ENCODE results near the gene SMARCC1.

SMARCC1 gene

GRCh38 chr3:47714606-47715005 is 67.1 kb downstream of the SMARCC1 start:
- POLR2A ChIA-PET, result no interaction called here
- Histone ChIP-seq H3K36me3 (ENCODE audit: control insufficient read depth in 2 of 2, insufficient read depth in 1 of 2, low read length in 2 of 2) (peaks cover 23 to 84% of the 10 kb centered on the region in 2 experiments), H3K4me1 (ENCODE audit: control insufficient read depth, insufficient read depth, low read length) (no peaks in the 10 kb centered on the region), H3K4me3 (ENCODE audit: low read depth, low read length) (no peak overlapping the region), H3K9me3 (ENCODE audit: control insufficient read depth, insufficient read depth, low read depth, low read length) (no peaks in the 10 kb centered on the region), H3K27ac (ENCODE audit: extremely low read depth, low read depth, low read length) (no peak overlapping the region)
- TF ChIP-seq ZBTB8A (tag by site-specific recombination; IDR thresholded peaks at IDR 0.05), result no peak
- TF ChIP-seq ZFP41 (tag by site-specific recombination; IDR thresholded peaks at IDR 0.05; ENCODE audit: borderline replicate concordance), result no peak
- no peak for TF ChIP-seq ZNF549 (tag by site-specific recombination; IDR thresholded peaks at IDR 0.05)
- no peak for TF ChIP-seq ZNF830 (tag by site-specific recombination; IDR thresholded peaks at IDR 0.05; ENCODE audit: low read depth)
- TF ChIP-seq ZNF169 (tag by site-specific recombination; IDR thresholded peaks at IDR 0.05), result no peak
- TF ChIP-seq ZNF426 (tag by site-specific recombination; IDR thresholded peaks at IDR 0.05), result no peak
- TF ChIP-seq ZNF211 (tag by site-specific recombination; IDR thresholded peaks at IDR 0.05; ENCODE audit: low read depth), result no peak
- no peak for TF ChIP-seq ZNF16 (tag by site-specific recombination; IDR thresholded peaks at IDR 0.05; ENCODE audit: low read depth)
- no peak for TF ChIP-seq ZNF585B (tag by site-specific recombination; IDR thresholded peaks at IDR 0.05)
- TF ChIP-seq, protein P1, sequence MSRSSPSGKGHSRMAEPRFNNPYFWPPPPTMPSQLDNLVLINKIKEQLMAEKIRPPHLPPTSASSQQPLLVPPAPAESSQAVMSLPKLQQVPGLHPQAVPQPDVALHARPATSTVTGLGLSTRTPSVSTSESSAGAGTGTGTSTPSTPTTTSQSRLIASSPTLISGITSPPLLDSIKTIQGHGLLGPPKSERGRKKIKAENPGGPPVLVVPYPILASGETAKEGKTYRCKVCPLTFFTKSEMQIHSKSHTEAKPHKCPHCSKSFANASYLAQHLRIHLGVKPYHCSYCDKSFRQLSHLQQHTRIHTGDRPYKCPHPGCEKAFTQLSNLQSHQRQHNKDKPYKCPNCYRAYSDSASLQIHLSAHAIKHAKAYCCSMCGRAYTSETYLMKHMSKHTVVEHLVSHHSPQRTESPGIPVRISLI (tag by site-specific recombination; IDR thresholded peaks at IDR 0.05), result no peak
- CTCF ChIA-PET, result interaction anchor here (1.0 kb wide), 1 partner anchor 74 kb away, joined by 3 read pairs; no protein-coding TSS in a partner anchor

DNA sequence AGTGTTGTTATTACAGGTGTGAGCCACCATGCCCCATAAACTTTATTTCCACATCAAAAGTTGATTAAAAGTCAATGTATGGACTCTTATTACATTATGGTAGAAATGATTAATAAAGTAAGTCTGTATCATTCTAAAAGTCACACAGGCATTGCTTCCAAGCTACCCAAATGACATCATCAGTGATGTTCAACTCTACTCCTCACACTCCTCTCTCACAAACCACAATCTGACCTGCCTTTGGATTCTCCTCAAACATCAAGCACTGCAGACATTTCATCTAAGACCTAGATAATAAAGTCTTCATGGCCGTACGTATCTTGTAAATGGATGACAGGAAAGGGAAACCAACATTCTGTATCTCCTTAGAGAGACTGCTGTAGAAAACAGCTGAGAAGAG is 68.0 kb downstream of the SMARCC1 start:
- H3K36me3 ChIP-seq (ENCODE audit: control insufficient read depth in 2 of 2, insufficient read depth in 1 of 2, low read length in 2 of 2), result peaks cover 26 to 85% of the 10 kb centered on the region in 2 experiments
- H3K27ac ChIP-seq (ENCODE audit: extremely low read depth, low read depth, low read length), result no peak overlapping the region
- no peak overlapping the region for H3K4me3 ChIP-seq (ENCODE audit: low read depth, low read length)
- ChIA-PET CTCF (no interaction called here), POLR2A (no interaction called here)
- H3K4me1 ChIP-seq (ENCODE audit: control insufficient read depth, insufficient read depth, low read length), result no peaks in the 10 kb centered on the region
- TF ChIP-seq, protein P2, sequence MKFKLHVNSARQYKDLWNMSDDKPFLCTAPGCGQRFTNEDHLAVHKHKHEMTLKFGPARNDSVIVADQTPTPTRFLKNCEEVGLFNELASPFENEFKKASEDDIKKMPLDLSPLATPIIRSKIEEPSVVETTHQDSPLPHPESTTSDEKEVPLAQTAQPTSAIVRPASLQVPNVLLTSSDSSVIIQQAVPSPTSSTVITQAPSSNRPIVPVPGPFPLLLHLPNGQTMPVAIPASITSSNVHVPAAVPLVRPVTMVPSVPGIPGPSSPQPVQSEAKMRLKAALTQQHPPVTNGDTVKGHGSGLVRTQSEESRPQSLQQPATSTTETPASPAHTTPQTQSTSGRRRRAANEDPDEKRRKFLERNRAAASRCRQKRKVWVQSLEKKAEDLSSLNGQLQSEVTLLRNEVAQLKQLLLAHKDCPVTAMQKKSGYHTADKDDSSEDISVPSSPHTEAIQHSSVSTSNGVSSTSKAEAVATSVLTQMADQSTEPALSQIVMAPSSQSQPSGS (tag by site-specific recombination; IDR thresholded peaks at IDR 0.05; ENCODE audit: low read depth), result peak; percentile 36; the same call in 1 of the 2 replicates
- no peak for TF ChIP-seq ZNF311 (tag by site-specific recombination; IDR thresholded peaks at IDR 0.05; ENCODE audit: borderline replicate concordance)
- no peaks in the 10 kb centered on the region for H3K9me3 ChIP-seq (ENCODE audit: control insufficient read depth, insufficient read depth, low read depth, low read length)

- no peaks in the 10 kb centered on the region for H3K4me1 ChIP-seq (ENCODE audit: control insufficient read depth, insufficient read depth, low read length)
- H3K9me3 ChIP-seq (ENCODE audit: control insufficient read depth, insufficient read depth, low read depth, low read length), result no peaks in the 10 kb centered on the region
- ChIA-PET CTCF (no interaction called here), POLR2A (no interaction called here)
- TF ChIP-seq, protein P3, sequence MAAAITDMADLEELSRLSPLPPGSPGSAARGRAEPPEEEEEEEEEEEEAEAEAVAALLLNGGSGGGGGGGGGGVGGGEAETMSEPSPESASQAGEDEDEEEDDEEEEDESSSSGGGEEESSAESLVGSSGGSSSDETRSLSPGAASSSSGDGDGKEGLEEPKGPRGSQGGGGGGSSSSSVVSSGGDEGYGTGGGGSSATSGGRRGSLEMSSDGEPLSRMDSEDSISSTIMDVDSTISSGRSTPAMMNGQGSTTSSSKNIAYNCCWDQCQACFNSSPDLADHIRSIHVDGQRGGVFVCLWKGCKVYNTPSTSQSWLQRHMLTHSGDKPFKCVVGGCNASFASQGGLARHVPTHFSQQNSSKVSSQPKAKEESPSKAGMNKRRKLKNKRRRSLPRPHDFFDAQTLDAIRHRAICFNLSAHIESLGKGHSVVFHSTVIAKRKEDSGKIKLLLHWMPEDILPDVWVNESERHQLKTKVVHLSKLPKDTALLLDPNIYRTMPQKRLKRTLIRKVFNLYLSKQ (tag by site-specific recombination; IDR thresholded peaks at IDR 0.05; ENCODE audit: borderline replicate concordance), result no peak
- TF ChIP-seq ZNF664 (tag by site-specific recombination; IDR thresholded peaks at IDR 0.05), result peak; percentile 81
- H3K4me3 ChIP-seq (ENCODE audit: low read depth, low read length), result no peak overlapping the region
- H3K27ac ChIP-seq (ENCODE audit: extremely low read depth, low read depth, low read length), result no peak overlapping the region
- H3K36me3 ChIP-seq (ENCODE audit: control insufficient read depth in 2 of 2, insufficient read depth in 1 of 2, low read length in 2 of 2), result peaks cover 19 to 91% of the 10 kb centered on the region in 2 experiments
These were observed 69.3 kb downstream of the SMARCC1 start for GRCh38 chr3:47712398-47712797.

DNA sequence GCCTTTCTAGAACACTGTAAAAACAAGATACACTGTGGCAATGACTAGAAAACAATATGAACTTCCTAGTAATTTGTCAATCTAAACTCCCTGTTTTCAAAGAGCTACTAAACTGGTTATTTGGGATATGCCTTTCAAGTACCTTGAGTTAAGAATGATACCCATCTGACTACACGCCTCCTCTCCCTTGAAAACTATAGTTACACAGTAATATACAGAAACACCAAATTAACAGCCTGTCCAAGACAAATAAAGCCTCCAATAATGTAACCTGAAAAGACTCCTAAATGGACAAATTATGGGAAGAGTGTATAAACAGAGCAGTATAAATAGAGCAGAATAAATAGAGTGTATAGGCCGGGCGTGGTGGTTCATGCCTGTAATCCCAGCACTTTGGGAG is 70.1 kb downstream of the SMARCC1 start:
- no peak overlapping the region for H3K4me3 ChIP-seq (ENCODE audit: low read depth, low read length)
- no peaks in the 10 kb centered on the region for H3K4me1 ChIP-seq (ENCODE audit: control insufficient read depth, insufficient read depth, low read length)
- H3K27ac ChIP-seq (ENCODE audit: extremely low read depth, low read depth, low read length), result no peak overlapping the region
- POLR2A ChIA-PET, result no interaction called here
- CTCF ChIA-PET, result interaction anchor here (0.6 to 0.8 kb wide), 2 partner anchors 17 to 158 kb away, joined by 3 read pairs; no protein-coding TSS in a partner anchor
- no peaks in the 10 kb centered on the region for H3K9me3 ChIP-seq (ENCODE audit: control insufficient read depth, insufficient read depth, low read depth, low read length)
- peaks cover 23 to 92% of the 10 kb centered on the region in 2 experiments for H3K36me3 ChIP-seq (ENCODE audit: control insufficient read depth in 2 of 2, insufficient read depth in 1 of 2, low read length in 2 of 2)
- TF ChIP-seq SP7 (tag by site-specific recombination; IDR thresholded peaks at IDR 0.05), result peak; percentile 45; the same call in 1 of the 2 replicates
- peak; percentile 76 for TF ChIP-seq WT1 (tag by site-specific recombination; IDR thresholded peaks at IDR 0.05)
- TF ChIP-seq, protein P4, sequence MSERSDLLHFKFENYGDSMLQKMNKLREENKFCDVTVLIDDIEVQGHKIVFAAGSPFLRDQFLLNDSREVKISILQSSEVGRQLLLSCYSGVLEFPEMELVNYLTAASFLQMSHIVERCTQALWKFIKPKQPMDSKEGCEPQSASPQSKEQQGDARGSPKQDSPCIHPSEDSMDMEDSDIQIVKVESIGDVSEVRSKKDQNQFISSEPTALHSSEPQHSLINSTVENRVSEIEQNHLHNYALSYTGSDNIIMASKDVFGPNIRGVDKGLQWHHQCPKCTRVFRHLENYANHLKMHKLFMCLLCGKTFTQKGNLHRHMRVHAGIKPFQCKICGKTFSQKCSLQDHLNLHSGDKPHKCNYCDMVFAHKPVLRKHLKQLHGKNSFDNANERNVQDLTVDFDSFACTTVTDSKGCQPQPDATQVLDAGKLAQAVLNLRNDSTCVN (tag by site-specific recombination; optimal IDR thresholded peaks at IDR 0.05), result no peak
- no peak for TF ChIP-seq HOXA7 (CRISPR knock-in tag; IDR thresholded peaks at IDR 0.05; ENCODE audit: borderline replicate concordance)
